ENCODE measurements around the gene HCN2. TPM values are rescaled to one million over a fixed set of nuclear protein-coding genes. Genes with fewer than 3 reads are reported as not detected.

Gene HCN2
- total and polyA plus RNA-seq, 9 of the 15 experiments (the other 6 are each of a cell fraction or from before 2014, with no cell fraction given): 0.29 to 4.2 (median 0.82) TPM; not detected in 2

DNA sequence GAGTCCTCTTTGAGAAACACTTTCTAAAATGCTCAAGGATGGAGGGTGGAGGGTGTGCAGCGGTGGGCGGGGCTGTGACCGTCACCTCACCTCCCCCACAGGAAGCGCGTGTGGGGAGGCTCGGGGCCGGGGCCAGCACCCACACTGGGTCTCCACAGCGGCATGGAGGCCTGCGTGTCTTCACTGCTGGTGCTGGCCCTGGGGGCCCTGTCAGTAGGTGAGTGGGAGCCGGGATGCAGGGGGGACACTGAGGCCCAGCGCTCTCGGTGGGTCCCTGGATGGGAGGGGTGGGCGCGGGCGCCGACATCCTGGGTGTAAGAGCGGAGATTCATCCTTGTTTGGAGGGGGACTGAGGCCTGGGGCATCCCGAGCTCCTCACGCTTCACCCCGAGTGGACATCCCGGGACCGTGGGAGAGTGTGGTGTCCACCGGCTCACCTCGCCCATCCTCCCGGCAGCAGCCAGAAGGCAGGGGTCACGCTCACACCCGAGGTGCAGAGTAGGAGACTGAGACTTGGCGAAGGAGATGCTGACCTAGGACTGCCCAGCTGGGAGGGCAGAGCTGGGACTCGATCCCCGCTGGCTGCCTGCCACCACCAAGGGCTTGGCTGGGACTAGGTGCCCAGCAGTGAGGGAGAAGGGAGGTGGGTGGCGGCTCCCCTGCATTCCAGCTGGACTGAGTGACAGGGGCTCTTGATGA lies 45.6 kb upstream of the HCN2 start, which contains the start of gene GZMM (continued):
- TF ChIP-seq, protein P1, sequence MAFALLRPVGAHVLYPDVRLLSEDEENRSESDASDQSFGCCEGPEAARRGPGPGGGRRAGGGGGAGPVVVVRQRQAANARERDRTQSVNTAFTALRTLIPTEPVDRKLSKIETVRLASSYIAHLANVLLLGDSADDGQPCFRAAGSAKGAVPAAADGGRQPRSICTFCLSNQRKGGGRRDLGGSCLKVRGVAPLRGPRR (CRISPR knock-in tag; IDR thresholded peaks at IDR 0.05): no peak
- TF ChIP-seq NFE2 (IDR thresholded peaks at IDR 0.05; ENCODE audit: low read depth) (no peak), ZNF408 (CRISPR knock-in tag; IDR thresholded peaks at IDR 0.05; ENCODE audit: low read depth) (no peak), SP2 (IDR thresholded peaks at IDR 0.05; ENCODE audit: extremely low read depth, low read depth, low read length, poor library complexity, severe bottlenecking) (no peak), RBM15 (IDR thresholded peaks at IDR 0.05; ENCODE audit: insufficient read depth, low read length) (no peak), ZNF76 (CRISPR knock-in tag; IDR thresholded peaks at IDR 0.05; ENCODE audit: borderline replicate concordance) (no peak), BHLHE40 (IDR thresholded peaks at IDR 0.05; ENCODE audit: low read length) (no peak), RBM22 (IDR thresholded peaks at IDR 0.05; ENCODE audit: low read depth, low read length, poor library complexity, severe bottlenecking) (peak; percentile 54), NFRKB (IDR thresholded peaks at IDR 0.05; ENCODE audit: low read depth) (no peak), RBM14 (IDR thresholded peaks at IDR 0.05; ENCODE audit: borderline replicate concordance, insufficient read depth, low read depth, low read length) (no peak), ELF1 (tag; IDR thresholded peaks at IDR 0.05) (no peak), ZNF217 (CRISPR knock-in tag; IDR thresholded peaks at IDR 0.05) (no peak), ZNF143 (CRISPR knock-in tag; IDR thresholded peaks at IDR 0.05) (no peak), CREB1 (IDR thresholded peaks at IDR 0.05) (peak; percentile 29; the same call in 1 of the 2 replicates), CREB1 (CRISPR knock-in tag; IDR thresholded peaks at IDR 0.05) (no peak), ETS2 (tag; IDR thresholded peaks at IDR 0.05; ENCODE audit: borderline replicate concordance, poor library complexity, severe bottlenecking) (no peak), MAZ (CRISPR knock-in tag; conservative IDR thresholded peaks at IDR 0.05 in 1 of 2, IDR thresholded peaks at IDR 0.05 in 1 of 2) (no peak), TCF7L2 (IDR thresholded peaks at IDR 0.05; ENCODE audit: low read depth, low read length) (no peak), YY1 (IDR thresholded peaks at IDR 0.05; ENCODE audit: borderline replicate concordance in 1 of 3, control insufficient read depth in 1 of 3, extremely low read depth in 1 of 3, insufficient read depth in 3 of 3, insufficient read length in 1 of 3, insufficient replicate concordance in 2 of 3, low read depth in 1 of 3, low read length in 2 of 3) (no peak), ATF1 (CRISPR knock-in tag; IDR thresholded peaks at IDR 0.05) (no peak), ATF1 (tag; IDR thresholded peaks at IDR 0.05) (peak; percentile 47; the same call in 1 of the 2 replicates), SMAD3 (CRISPR knock-in tag; conservative IDR thresholded peaks at IDR 0.05) (no peak), ETV5 (CRISPR knock-in tag; IDR thresholded peaks at IDR 0.05; ENCODE audit: low read depth) (0 out of 2 replicates have a peak, but pooled peaks have one; percentile 54), SMAD4 (CRISPR knock-in tag; conservative IDR thresholded peaks at IDR 0.05) (no peak), TARDBP (IDR thresholded peaks at IDR 0.05) (no peak), ZNF232 (CRISPR knock-in tag; IDR thresholded peaks at IDR 0.05) (no peak)
- TF ChIP-seq, protein P2, sequence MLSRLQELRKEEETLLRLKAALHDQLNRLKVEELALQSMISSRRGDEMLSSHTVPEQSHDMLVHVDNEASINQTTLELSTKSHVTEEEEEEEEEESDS (CRISPR knock-in tag; IDR thresholded peaks at IDR 0.05): no peak
- TF ChIP-seq, protein P3, sequence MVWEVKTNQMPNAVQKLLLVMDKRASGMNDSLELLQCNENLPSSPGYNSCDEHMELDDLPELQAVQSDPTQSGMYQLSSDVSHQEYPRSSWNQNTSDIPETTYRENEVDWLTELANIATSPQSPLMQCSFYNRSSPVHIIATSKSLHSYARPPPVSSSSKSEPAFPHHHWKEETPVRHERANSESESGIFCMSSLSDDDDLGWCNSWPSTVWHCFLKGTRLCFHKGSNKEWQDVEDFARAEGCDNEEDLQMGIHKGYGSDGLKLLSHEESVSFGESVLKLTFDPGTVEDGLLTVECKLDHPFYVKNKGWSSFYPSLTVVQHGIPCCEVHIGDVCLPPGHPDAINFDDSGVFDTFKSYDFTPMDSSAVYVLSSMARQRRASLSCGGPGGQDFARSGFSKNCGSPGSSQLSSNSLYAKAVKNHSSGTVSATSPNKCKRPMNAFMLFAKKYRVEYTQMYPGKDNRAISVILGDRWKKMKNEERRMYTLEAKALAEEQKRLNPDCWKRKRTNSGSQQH (CRISPR knock-in tag; IDR thresholded peaks at IDR 0.05): no peak
